GM12873 (cell line): Measurements from ENCODE around the gene PRPH.

Source experiments
- TF ChIP-seq, protein P1 (sequence below): IDR thresholded peaks from 2 replicates; pipeline ENCODE4 v1.5.1; 2012; ENCODE audit warnings: low read depth, mild to moderate bottlenecking, moderate library complexity, low read length, control low read depth; ENCODE audit not compliant: insufficient read depth; ENCODE audit errors: missing control alignments

The PRPH gene

DNA sequence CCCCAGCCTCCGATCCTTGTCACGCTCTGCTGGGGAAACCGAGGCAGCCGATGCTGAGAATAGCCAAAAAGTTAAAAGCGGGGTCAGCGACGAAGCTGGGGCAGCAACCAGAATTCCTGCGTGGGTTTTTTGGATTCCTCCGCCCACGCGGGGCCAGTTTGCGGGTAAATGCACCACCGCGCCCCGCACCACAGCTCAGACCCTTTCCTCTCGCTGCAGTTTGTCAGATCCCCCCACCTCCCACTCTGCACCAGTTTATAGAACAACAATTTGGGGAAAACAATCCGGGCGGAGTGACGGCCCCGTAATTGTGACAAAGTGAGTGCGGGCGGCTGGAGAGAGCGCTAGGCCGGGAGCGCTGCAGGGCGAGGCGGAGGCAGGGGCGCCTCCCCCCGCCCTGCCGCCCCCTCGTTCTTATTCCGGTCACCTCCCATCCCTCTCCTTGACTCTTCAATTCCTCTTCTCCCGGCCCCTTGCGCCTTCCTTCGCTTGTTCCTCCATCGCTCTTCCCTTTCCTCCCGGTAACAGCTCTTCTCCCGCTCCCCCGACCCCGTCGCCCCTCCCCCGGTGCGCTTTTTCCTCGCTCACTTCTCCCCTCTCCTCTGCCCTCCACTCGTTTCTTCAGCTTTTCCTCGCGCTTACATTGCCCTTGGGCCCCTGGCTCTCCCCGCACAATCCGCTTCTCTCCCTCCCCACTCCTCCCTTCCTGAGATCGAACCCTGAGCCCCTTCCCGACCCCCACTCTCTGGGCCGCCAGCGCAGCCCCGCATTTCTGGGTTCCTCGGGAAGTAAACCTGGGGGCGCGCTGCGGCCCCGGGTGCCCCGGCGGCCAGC lies 51.1 kb downstream of the PRPH start:
- TF ChIP-seq, protein P1, sequence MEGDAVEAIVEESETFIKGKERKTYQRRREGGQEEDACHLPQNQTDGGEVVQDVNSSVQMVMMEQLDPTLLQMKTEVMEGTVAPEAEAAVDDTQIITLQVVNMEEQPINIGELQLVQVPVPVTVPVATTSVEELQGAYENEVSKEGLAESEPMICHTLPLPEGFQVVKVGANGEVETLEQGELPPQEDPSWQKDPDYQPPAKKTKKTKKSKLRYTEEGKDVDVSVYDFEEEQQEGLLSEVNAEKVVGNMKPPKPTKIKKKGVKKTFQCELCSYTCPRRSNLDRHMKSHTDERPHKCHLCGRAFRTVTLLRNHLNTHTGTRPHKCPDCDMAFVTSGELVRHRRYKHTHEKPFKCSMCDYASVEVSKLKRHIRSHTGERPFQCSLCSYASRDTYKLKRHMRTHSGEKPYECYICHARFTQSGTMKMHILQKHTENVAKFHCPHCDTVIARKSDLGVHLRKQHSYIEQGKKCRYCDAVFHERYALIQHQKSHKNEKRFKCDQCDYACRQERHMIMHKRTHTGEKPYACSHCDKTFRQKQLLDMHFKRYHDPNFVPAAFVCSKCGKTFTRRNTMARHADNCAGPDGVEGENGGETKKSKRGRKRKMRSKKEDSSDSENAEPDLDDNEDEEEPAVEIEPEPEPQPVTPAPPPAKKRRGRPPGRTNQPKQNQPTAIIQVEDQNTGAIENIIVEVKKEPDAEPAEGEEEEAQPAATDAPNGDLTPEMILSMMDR, result no peak

DNA sequence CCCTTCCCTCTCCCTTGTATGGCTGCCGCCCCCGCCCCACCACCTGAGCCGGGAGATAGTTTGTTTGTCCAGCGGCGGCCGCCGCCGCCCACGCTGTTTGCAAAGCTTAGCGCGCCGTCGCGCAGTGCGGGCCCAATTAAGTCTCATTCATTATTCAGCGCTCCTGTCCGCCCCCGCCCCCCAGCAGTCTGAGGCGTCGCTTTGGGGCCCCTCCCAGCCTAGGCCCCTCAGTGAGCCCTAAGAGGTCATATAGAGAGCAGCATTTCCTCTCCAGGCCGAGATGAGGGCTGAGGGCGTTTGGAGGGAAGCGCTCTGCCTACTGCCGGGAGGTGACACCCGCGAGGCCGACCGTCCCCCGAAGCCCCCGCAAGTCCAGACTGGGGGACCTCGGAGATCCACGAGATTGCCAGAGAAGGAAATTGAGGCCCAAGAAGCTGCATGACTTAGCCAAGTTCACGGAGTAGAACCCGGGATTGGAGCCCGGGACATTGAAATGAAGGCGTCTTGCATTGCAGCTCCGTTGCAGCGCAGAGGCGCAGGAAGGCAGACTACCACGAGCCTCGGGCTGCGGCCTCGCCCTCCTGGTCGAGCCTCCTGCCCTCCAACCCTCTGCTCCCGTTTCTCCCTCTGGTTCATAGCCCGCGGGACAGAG lies 51.8 kb downstream of the PRPH start, which contains the start of gene DNAJC22:
Gene DNAJC22 (plus strand): TSS at position 230 of the 652 bp plus-strand sequence. CDS start 1,985 bp downstream, outside the sequence.
- TF ChIP-seq, protein P1, result no peak

DNA sequence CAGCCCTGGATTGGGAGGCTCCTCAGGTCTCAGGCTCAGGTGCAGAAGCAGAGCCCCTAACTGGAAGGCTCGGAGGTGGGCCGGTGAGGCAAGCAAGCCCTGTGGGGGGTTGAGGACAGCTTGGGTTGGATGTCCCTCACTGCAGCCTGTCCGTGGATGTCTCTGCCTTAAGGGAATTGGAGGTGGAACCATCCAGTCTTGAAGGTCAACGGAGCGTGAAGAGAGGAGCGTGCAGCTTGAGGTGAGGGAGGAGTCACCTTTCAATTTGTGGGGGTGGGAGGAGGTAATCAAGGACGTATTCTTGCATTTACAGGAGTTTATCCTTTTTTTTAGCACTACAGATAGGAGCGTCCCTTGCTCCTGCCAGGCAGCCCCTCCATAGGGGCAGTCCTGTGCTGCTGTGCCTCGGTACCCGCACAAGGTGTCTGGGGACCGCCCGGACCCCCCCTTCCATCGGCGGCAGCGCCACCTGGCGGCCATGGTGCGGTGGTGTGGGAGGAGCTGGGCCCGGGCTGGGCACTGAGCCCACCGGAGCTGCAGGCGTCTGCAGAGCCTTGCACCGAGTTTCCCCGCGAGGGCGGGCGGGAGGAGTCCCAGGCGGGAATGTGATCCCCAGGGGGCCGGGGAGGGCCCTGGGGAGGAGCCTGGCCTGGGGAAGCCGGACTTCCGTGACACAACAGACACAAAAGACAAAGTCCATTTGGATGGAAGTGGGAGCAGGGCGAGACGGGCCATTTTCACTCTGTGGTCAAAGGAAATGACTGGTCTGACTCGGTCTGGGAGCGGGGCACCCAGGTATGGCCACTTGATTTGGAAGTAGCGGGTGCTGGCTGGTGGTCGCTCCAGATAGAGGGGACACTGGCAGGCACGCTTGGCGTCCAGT lies 52.6 kb downstream of the PRPH start:
- TF ChIP-seq, protein P1, result peak; percentile 90
